ENCODE results near the gene ASF1A.

Gene ASF1A

GRCh38 chr6:118905851-118906250, 11.9 kb downstream of the ASF1A start:
- Histone ChIP-seq H3K27me3 (replicated peaks) (no peaks in the 10 kb centered on the region), H3K27ac (no peak overlapping the region), H3K4me3 (ENCODE audit: low read depth, low read length) (no peak overlapping the region), H3K36me3 (replicated peaks) (peaks cover 24% of the 10 kb centered on the region)
- DNase-seq, result no peak
- in situ Hi-C loops (cut with HindIII; ENCODE audit: low pct_ligation_motif_present, low sequenced_read_pairs), result no loop called here
- TF ChIP-seq CTCF (IDR thresholded peaks at IDR 0.05; ENCODE audit: low read depth, low read length, missing control alignments), result no peak

- H3K36me3 ChIP-seq (replicated peaks), result peaks cover 17% of the 10 kb centered on the region
- H3K4me3 ChIP-seq (ENCODE audit: low read depth, low read length), result no peak overlapping the region
- no peaks in the 10 kb centered on the region for H3K27me3 ChIP-seq (replicated peaks)
- no peak overlapping the region for H3K27ac ChIP-seq
- in situ Hi-C loops (cut with HindIII; ENCODE audit: low pct_ligation_motif_present, low sequenced_read_pairs), result no loop called here
- TF ChIP-seq CTCF (IDR thresholded peaks at IDR 0.05; ENCODE audit: low read depth, low read length, missing control alignments), result no peak
- no peak for DNase-seq
These were observed 14.5 kb downstream of the ASF1A start for GRCh38 chr6:118908441-118908840.

GRCh38 chr6:118912646-118913045, 18.7 kb downstream of the ASF1A start:
- in situ Hi-C loops (cut with HindIII; ENCODE audit: low pct_ligation_motif_present, low sequenced_read_pairs), result no loop called here
- Histone ChIP-seq H3K36me3 (replicated peaks) (peaks cover 8% of the 10 kb centered on the region), H3K27ac (no peak overlapping the region), H3K27me3 (replicated peaks) (no peaks in the 10 kb centered on the region), H3K4me3 (ENCODE audit: low read depth, low read length) (no peak overlapping the region)
- TF ChIP-seq CTCF (IDR thresholded peaks at IDR 0.05; ENCODE audit: low read depth, low read length, missing control alignments), result no peak
- DNase-seq, result no peak

GRCh38 chr6:118913161-118913560, 19.2 kb downstream of the ASF1A start:
- no peak overlapping the region for H3K27ac ChIP-seq
- H3K27me3 ChIP-seq (replicated peaks), result no peaks in the 10 kb centered on the region
- H3K36me3 ChIP-seq (replicated peaks), result peaks cover 5% of the 10 kb centered on the region
- DNase-seq, result no peak
- in situ Hi-C loops (cut with HindIII; ENCODE audit: low pct_ligation_motif_present, low sequenced_read_pairs), result no loop called here
- no peak overlapping the region for H3K4me3 ChIP-seq (ENCODE audit: low read depth, low read length)
- TF ChIP-seq CTCF (IDR thresholded peaks at IDR 0.05; ENCODE audit: low read depth, low read length, missing control alignments), result no peak

GRCh38 chr6:118914598-118914997, 20.6 kb downstream of the ASF1A start:
- Histone ChIP-seq H3K4me3 (ENCODE audit: low read depth, low read length) (no peak overlapping the region), H3K27me3 (replicated peaks) (no peaks in the 10 kb centered on the region), H3K27ac (no peak overlapping the region), H3K36me3 (replicated peaks) (peaks cover 2% of the 10 kb centered on the region)
- DNase-seq, result no peak
- TF ChIP-seq CTCF (IDR thresholded peaks at IDR 0.05; ENCODE audit: low read depth, low read length, missing control alignments), result no peak
- in situ Hi-C loops (cut with HindIII; ENCODE audit: low pct_ligation_motif_present, low sequenced_read_pairs), result no loop called here

GRCh38 chr6:118917546-118918328, 23.8 kb downstream of the ASF1A start:
- Histone ChIP-seq H3K27me3 (replicated peaks) (no peaks in the 10 kb centered on the region), H3K27ac (no peak overlapping the region), H3K36me3 (replicated peaks) (peaks cover 5% of the 10 kb centered on the region), H3K4me3 (ENCODE audit: low read depth, low read length) (no peak overlapping the region)
- DNase-seq, result no peak
- in situ Hi-C loops (cut with HindIII; ENCODE audit: low pct_ligation_motif_present, low sequenced_read_pairs), result no loop called here
- TF ChIP-seq CTCF (IDR thresholded peaks at IDR 0.05; ENCODE audit: low read depth, low read length, missing control alignments), result no peak
